ENCODE results near the gene COL5A1.

GRCh38 chr9:134777153-134777552, 135.6 kb downstream of the COL5A1 start:
- TF ChIP-seq, protein P1, sequence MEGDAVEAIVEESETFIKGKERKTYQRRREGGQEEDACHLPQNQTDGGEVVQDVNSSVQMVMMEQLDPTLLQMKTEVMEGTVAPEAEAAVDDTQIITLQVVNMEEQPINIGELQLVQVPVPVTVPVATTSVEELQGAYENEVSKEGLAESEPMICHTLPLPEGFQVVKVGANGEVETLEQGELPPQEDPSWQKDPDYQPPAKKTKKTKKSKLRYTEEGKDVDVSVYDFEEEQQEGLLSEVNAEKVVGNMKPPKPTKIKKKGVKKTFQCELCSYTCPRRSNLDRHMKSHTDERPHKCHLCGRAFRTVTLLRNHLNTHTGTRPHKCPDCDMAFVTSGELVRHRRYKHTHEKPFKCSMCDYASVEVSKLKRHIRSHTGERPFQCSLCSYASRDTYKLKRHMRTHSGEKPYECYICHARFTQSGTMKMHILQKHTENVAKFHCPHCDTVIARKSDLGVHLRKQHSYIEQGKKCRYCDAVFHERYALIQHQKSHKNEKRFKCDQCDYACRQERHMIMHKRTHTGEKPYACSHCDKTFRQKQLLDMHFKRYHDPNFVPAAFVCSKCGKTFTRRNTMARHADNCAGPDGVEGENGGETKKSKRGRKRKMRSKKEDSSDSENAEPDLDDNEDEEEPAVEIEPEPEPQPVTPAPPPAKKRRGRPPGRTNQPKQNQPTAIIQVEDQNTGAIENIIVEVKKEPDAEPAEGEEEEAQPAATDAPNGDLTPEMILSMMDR (IDR thresholded peaks at IDR 0.05) = no peak
- no peak for TF ChIP-seq POLR2A (IDR thresholded peaks at IDR 0.05)
